Stomach (tissue), 4 donors: ENCODE data around the gene MTMR6.

Experiments
- CTCF ChIP-seq, 7 experiments: fragments of 450-650 bp in 4 of 7; fragments of 200-600 bp in 3 of 7; sonication (generic) in 3 of 7; IDR thresholded peaks; one replicate each; pipeline ENCODE4 v1.5.1; 2016 to 2019; ENCODE audit warnings: antibody characterized with exemption in 7 of 7, control low read depth in 2 of 7, mild to moderate bottlenecking in 1 of 7
- EP300 ChIP-seq: sonication (generic); formaldehyde crosslinking; IDR thresholded peaks from one replicate; pipeline ENCODE4 v1.6.1; 2017; ENCODE audit warnings: antibody characterized with exemption
- POLR2A ChIP-seq, 4 donors: fragments of 450-650 bp; IDR thresholded peaks; one replicate each; pipeline ENCODE4 v1.6.1; 2016; ENCODE audit warnings: antibody characterized with exemption in 4 of 4, control low read depth in 2 of 4, mild to moderate bottlenecking in 1 of 4, moderate library complexity in 1 of 4
- POLR2AphosphoS5 ChIP-seq, 3 donors: sonication (generic); formaldehyde crosslinking; IDR thresholded peaks; one replicate each; pipeline ENCODE4 v1.6.1; 2016; ENCODE audit warnings: antibody characterized with exemption in 3 of 3

- TF ChIP-seq POLR2A (IDR thresholded peaks at IDR 0.05) (no peak), CTCF (IDR thresholded peaks at IDR 0.05) (no peak), EP300 (no peak), POLR2AphosphoS5 (IDR thresholded peaks at IDR 0.05) (no peak)
Measured at GRCh38 chr13:25266706-25267105, 20.6 kb downstream of the MTMR6 start.
